ENCODE results near the gene PPP1R18.

Gene PPP1R18

GRCh38 chr6:30635834-30636233 is 50.6 kb downstream of the PPP1R18 start:
- Mint-ChIP-seq H3K27ac (peak overlapping the region; percentile 1), H3K9me3 (peaks cover 6% of the 10 kb centered on the region), H3K27me3 (ENCODE audit: low read depth, poor library complexity) (no peaks in the 10 kb centered on the region), H3K4me3 (no peak overlapping the region), H3K4me1 (no peaks in the 10 kb centered on the region), H3K36me3 (ENCODE audit: low read depth) (peaks cover 91% of the 10 kb centered on the region)
- TF ChIP-seq, protein P1, sequence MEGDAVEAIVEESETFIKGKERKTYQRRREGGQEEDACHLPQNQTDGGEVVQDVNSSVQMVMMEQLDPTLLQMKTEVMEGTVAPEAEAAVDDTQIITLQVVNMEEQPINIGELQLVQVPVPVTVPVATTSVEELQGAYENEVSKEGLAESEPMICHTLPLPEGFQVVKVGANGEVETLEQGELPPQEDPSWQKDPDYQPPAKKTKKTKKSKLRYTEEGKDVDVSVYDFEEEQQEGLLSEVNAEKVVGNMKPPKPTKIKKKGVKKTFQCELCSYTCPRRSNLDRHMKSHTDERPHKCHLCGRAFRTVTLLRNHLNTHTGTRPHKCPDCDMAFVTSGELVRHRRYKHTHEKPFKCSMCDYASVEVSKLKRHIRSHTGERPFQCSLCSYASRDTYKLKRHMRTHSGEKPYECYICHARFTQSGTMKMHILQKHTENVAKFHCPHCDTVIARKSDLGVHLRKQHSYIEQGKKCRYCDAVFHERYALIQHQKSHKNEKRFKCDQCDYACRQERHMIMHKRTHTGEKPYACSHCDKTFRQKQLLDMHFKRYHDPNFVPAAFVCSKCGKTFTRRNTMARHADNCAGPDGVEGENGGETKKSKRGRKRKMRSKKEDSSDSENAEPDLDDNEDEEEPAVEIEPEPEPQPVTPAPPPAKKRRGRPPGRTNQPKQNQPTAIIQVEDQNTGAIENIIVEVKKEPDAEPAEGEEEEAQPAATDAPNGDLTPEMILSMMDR (IDR thresholded peaks at IDR 0.05): no peak
- DNase-seq: no peak

DNA sequence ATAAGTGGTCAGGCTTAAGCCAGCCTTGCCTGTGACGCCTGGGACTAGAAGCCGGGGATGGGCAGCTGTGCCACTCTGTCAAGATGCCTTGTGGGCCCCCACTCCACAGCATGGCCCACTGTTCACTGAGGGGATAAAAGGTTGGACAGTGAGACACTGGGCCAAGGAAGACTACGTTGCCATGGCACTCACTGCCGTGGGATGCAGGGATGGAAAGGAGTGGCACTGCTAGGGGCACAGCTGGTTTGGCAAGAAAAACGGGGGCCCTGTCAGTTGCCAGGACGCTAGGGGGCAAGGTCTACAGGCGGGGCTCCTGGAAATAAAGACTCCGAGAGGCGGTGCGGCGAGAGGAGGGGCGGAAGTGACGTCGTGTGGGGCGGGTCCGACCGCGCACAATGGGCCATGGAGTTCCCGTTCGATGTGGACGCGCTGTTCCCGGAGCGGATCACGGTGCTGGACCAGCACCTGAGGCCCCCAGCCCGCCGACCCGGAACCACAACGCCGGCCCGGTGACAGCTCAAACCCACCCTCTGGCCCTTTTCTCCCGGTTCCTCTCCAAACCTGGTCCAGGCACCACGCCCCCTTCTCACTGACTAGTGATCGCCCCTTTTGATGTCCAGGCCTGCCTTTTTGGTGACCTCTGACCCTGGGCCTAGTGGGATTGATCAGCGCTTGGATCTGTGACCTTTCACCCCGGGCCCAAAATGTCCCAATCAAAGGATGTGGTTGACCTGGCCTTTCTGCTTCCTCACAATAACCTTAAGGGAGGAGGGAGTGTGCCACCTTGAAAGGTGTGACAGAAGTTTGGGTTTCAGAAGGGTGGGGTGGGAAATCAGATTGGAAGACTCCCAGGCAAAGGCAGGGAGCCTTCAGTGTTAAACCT is 59.7 kb downstream of the PPP1R18 start, which contains the start of gene ATAT1:
Gene ATAT1 (plus strand): TSS at position 391 of the 883 bp plus-strand sequence.
- Mint-ChIP-seq H3K27ac (peak within 1 kb of the TSS; percentile 97), H3K4me1 (peaks cover 26% of the 10 kb centered on the region), H3K36me3 (ENCODE audit: low read depth) (peaks cover 75% of the 10 kb centered on the region), H3K27me3 (ENCODE audit: low read depth, poor library complexity) (no peaks in the 10 kb centered on the region), H3K4me3 (peak within 1 kb of the TSS; percentile 93), H3K9me3 (no peaks in the 10 kb centered on the region)
- TF ChIP-seq, protein P1 (IDR thresholded peaks at IDR 0.05): peak; percentile 13
- DNase-seq: peak; percentile 85
